Aorta (tissue), 5 donors: ENCODE data around the gene GPR18. TPM values are rescaled to one million over a fixed set of nuclear protein-coding genes. Genes with fewer than 3 reads are reported as not detected.
"Not testable (repeated sequence)": the region's sequence is repeated elsewhere in the genome, so short reads cannot be mapped to it uniquely, and the experiment has no call there.

Experiments
- ATAC-seq: fragments of 200-7000 bp; cut with Tn5 transposase; one replicate; pipeline ENCODE4 v1.9.1; 2022; ENCODE audit warnings: moderate library complexity; ENCODE audit not compliant: low FRiP score
- DNase-seq, 2 donors: peaks; one replicate each; pipeline ENCODE4 v3.0.0-alpha.2; 2020
- H3K27ac ChIP-seq, 2 donors: one replicate each; pipeline ENCODE4 v1.5.1; 2013; ENCODE audit warnings: low read length in 2 of 2, mild to moderate bottlenecking in 2 of 2, moderate library complexity in 2 of 2, control low read depth in 1 of 2, inconsistent platforms in 1 of 2, low read depth in 1 of 2
- H3K27me3 ChIP-seq, 2 donors: one replicate each; pipeline ENCODE4 v1.6.1; 2013; ENCODE audit warnings: control low read depth in 1 of 2, low read length in 1 of 2, mild to moderate bottlenecking in 1 of 2, moderate library complexity in 1 of 2; ENCODE audit not compliant: insufficient read depth in 2 of 2, control insufficient read depth in 1 of 2
- H3K36me3 ChIP-seq, 2 donors: one replicate each; pipeline ENCODE4 v1.6.1; 2013; ENCODE audit warnings: control low read depth in 1 of 2, low read length in 1 of 2, mild to moderate bottlenecking in 1 of 2; ENCODE audit not compliant: insufficient read depth in 2 of 2, control insufficient read depth in 1 of 2
- H3K4me1 ChIP-seq, 2 donors: one replicate each; pipeline ENCODE4 v1.6.1; 2013; ENCODE audit warnings: low read length in 2 of 2, control low read depth in 1 of 2, mild to moderate bottlenecking in 1 of 2, moderate library complexity in 1 of 2; ENCODE audit not compliant: insufficient read depth in 2 of 2, control insufficient read depth in 1 of 2
- H3K4me3 ChIP-seq, 2 donors: one replicate each; pipeline ENCODE4 v1.5.1; 2013; ENCODE audit warnings: low read length in 2 of 2, control low read depth in 1 of 2, mild to moderate bottlenecking in 1 of 2
- H3K9me3 ChIP-seq: one replicate; pipeline ENCODE4 v1.6.1; 2013; ENCODE audit warnings: mild to moderate bottlenecking, low read length; ENCODE audit not compliant: control insufficient read depth
- WGBS, 2 donors: extraction: QIAGEN DNeasy Blood & Tissue Kit; methylation state at CpG; one replicate each; pipeline ENCODE4 v1.1.7; 2013; 5-methylcytosine and 5-hydroxymethylcytosine counted together
- intact Hi-C, 2 donors: fragments of 100-400 bp; cut with DNase I; formaldehyde crosslinking; loops; one replicate each; pipeline versions ENCODE4 v1.14.2 to v1.15.0; 2022
- polyA plus RNA-seq, 2 donors: library from polyadenylated mRNA; stranded (reverse); fragments of 200-250 nt; gene quantifications; one replicate each; pipeline ENCODE4 v1.2.3, GENCODE V29; 2013
- total RNA-seq, 2 donors: library from RNA; stranded (reverse); fragmentation: NEBNext Ultra II Directional; extraction: Animal tissue kit (Norgen Biotek cat#: 25700); gene quantifications; one replicate each; pipeline ENCODE4 v1.2.1, GENCODE V29; 2021
- donor health status: healthy with polysubstance abuse.
- donor health status: Bipolar disorder and iron deficiency.
- donor health status: DM: no; HTN: no; CAD: no.
- donor health status: DM: no; HTN: no; CAD: no.
- donor health status: DM: yes; HTN: yes; CAD: no.

Gene GPR18
- total and polyA plus RNA-seq, 4 donors = 0.24 to 1.5 (median 0.55) TPM; not detected in 1

- ATAC-seq = no peak
Observed at GRCh38 chr13:99256709-99257108, 1.5 kb downstream of the GPR18 start.

DNA sequence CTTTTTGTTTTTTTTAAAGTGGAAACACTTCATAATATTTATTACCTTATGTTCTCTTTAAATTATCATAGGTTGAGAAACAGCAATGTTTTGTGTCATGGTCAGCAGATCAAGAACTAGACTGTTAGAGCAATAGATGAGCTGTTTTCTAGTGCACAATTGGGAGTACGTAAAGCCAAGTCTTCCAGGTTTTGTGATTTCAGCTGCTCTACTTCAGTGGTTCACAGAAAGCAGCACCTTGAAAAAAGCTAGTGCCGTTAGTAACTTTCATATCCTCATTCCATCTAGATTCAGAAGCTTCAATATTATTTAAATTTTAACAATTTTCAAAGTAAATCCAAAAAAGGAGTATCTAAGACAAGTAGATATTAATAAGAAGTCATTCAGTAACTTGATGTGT, 1.9 kb downstream of the GPR18 start:
- DNase-seq = no peak
- Histone ChIP-seq H3K36me3 (peaks cover 0 to 3% of the 10 kb centered on the region in 2 donors), H3K27me3 (no peaks in the 10 kb centered on the region), H3K4me3 (no peak overlapping the region), H3K4me1 (no peaks in the 10 kb centered on the region), H3K27ac (no peak overlapping the region), H3K9me3 (no peaks in the 10 kb centered on the region)
- no peak for ATAC-seq
- intact Hi-C loops = no loop called here
- 92 to 93% methylated on average over 2 of the region's 2 CpGs for WGBS, 2 donors

More at GRCh38 chr13:99256709-99257108, 1.5 kb downstream of the GPR18 start:
- Histone ChIP-seq H3K9me3 (no peaks in the 10 kb centered on the region), H3K4me1 (no peaks in the 10 kb centered on the region), H3K27me3 (no peaks in the 10 kb centered on the region), H3K4me3 (no peak overlapping the region), H3K36me3 (peaks cover 0 to 3% of the 10 kb centered on the region in 2 donors), H3K27ac (no peak overlapping the region)
- DNase-seq = no peak
- 68 to 69% methylated on average over 3 of the region's 3 CpGs for WGBS, 2 donors
- intact Hi-C loops = no loop called here

- 53 to 66% methylated on average over 10 of the region's 10 CpGs for WGBS, 2 donors
- H3K9me3 ChIP-seq = no peaks in the 10 kb centered on the region
- no peaks in the 10 kb centered on the region for H3K4me1 ChIP-seq
Observed at GRCh38 chr13:99255271-99255670, 2.9 kb downstream of the GPR18 start.

GRCh38 chr13:99254830-99255229, 3.3 kb downstream of the GPR18 start:
- Histone ChIP-seq H3K4me3 (no peak overlapping the region), H3K36me3 (peaks cover 0 to 3% of the 10 kb centered on the region in 2 donors), H3K4me1 (no peaks in the 10 kb centered on the region), H3K27ac (no peak overlapping the region), H3K27me3 (no peaks in the 10 kb centered on the region), H3K9me3 (no peaks in the 10 kb centered on the region)
- intact Hi-C loops = no loop called here
- DNase-seq (no peak), ATAC-seq (no peak)
- WGBS, 2 donors = 86 to 91% methylated on average over 14 of the region's 14 CpGs

More at GRCh38 chr13:99255271-99255670, 2.9 kb downstream of the GPR18 start:
- intact Hi-C loops = no loop called here
- H3K36me3 ChIP-seq = peaks cover 0 to 3% of the 10 kb centered on the region in 2 donors
- no peak overlapping the region for H3K4me3 ChIP-seq
- no peak overlapping the region for H3K27ac ChIP-seq
- DNase-seq = no peak
- ATAC-seq = no peak
- H3K27me3 ChIP-seq = no peaks in the 10 kb centered on the region

GRCh38 chr13:99251921-99252320, 6.3 kb downstream of the GPR18 start:
- Histone ChIP-seq H3K4me1 (no peaks in the 10 kb centered on the region), H3K27ac (no peak overlapping the region), H3K27me3 (no peaks in the 10 kb centered on the region), H3K9me3 (no peaks in the 10 kb centered on the region), H3K36me3 (no peaks in the 10 kb centered on the region), H3K4me3 (no peak overlapping the region)
- WGBS, 2 donors = 93 to 95% methylated on average over 4 of the region's 4 CpGs
- DNase-seq (no peak), ATAC-seq (no peak)
- intact Hi-C loops = no loop called here

- Histone ChIP-seq H3K36me3 (no peaks in the 10 kb centered on the region), H3K9me3 (no peaks in the 10 kb centered on the region), H3K4me1 (no peaks in the 10 kb centered on the region), H3K4me3 (no peak overlapping the region), H3K27me3 (no peaks in the 10 kb centered on the region), H3K27ac (no peak overlapping the region)
- no peak for DNase-seq
- ATAC-seq = no peak
- 95 to 97% methylated on average over 5 of the region's 5 CpGs for WGBS, 2 donors
- intact Hi-C loops = no loop called here
Observed at GRCh38 chr13:99250982-99251825, 7.0 kb downstream of the GPR18 start.

DNA sequence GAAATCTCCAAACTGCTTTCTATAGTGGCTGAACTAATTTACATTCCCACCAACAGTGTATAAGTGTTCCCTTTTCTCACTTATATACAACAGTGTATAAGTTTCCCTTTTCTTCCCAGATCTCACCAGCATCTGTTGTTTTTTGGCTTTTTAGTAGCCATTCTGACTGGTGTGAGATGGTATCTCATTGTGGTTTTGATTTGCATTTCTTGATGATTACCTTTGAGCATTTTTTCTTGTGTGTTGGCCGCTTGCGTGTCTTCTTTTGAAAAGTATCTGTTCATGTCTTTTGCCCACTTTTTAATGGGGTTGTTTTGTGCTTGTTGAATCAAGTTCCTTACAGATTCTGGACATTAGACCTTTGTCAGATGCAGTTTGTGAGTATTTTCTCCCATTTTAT, 8.6 kb downstream of the GPR18 start:
- ATAC-seq, H3K4me3 ChIP-seq, H3K4me1 ChIP-seq, intact Hi-C loops, DNase-seq, H3K27me3 ChIP-seq, H3K36me3 ChIP-seq, H3K9me3 ChIP-seq, H3K27ac ChIP-seq: not testable (repeated sequence)
- 98% methylated on average over 2 of the region's 2 CpGs for WGBS, 2 donors

DNA sequence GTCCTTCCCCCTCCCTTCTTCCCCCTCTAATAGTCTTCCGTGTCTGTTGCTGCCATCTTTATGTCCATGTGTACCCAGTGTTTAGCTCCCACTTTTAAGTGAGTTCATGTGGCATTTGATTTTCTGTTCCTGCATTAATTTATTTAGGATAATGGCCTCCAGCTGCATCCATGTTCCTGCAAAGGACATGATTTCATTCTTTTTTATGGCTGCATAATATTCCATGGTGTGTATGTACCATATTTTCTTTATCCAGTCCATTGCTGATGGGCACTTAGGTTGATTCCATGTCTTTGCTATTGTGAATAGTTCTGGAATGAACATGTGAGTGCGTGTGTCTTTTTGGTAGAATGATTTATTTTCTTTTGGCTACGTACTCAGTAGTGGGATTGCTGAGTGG, 9.0 kb downstream of the GPR18 start:
- H3K27me3 ChIP-seq, H3K36me3 ChIP-seq, ATAC-seq, H3K27ac ChIP-seq, DNase-seq, H3K9me3 ChIP-seq, H3K4me1 ChIP-seq, H3K4me3 ChIP-seq, intact Hi-C loops: not testable (repeated sequence)
- WGBS, 2 donors = 98 to 99% methylated on average over 3 of the region's 3 CpGs

DNA sequence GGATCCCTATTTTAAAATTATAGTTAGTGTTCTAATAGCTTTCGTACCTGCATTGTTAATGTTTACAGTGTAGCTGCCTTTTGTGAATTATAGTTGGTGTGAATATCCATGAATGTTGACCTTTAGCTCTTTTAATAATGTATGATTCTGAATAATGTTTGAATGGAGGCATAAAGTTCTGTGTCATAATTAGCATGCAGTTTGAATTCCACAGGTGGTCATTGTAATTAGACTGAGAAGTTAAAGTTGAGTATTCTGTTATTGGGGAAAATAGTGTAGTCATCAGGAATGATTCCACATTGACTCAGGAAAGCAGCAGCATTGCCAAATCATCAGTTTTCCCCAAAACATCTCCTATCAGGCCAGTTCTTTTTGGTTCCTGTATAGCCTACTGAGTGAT, 12.1 kb downstream of the GPR18 start:
- Histone ChIP-seq H3K9me3 (no peaks in the 10 kb centered on the region), H3K27me3 (no peaks in the 10 kb centered on the region), H3K27ac (no peak overlapping the region), H3K4me3 (no peak overlapping the region), H3K4me1 (no peaks in the 10 kb centered on the region), H3K36me3 (no peaks in the 10 kb centered on the region)
- intact Hi-C loops = no loop called here
- WGBS, 2 donors = 95 to 98% methylated on average over 1 of the region's 1 CpG
- ATAC-seq (no peak), DNase-seq (no peak)
